ENCODE measurements around the gene PLCL1.

- no peak for TF ChIP-seq EZH2 (IDR thresholded peaks at IDR 0.05; ENCODE audit: borderline replicate concordance, low read length)
- no peak for TF ChIP-seq CTCF (IDR thresholded peaks at IDR 0.05; ENCODE audit: low read length)
These were observed 363.0 kb downstream of the PLCL1 start for GRCh38 chr2:198167346-198167745.
